ENCODE measurements around the gene FAM163B. TPM values are rescaled to one million over a fixed set of nuclear protein-coding genes. Genes with fewer than 3 reads are reported as not detected.

Gene FAM163B
- total and polyA plus RNA-seq, 8 donors, result 0.23 to 2.7 (median 1.7) TPM; not detected in 1

- intact Hi-C loops (cut with DNase I), result loop anchor here in 1 of 2 donors (10.0 kb wide), 1 partner anchor 185 kb away; no protein-coding TSS in a partner anchor
- Histone ChIP-seq H3K9me3 (no peaks in the 10 kb centered on the region), H3K27me3 (peaks cover 8 to 70% of the 10 kb centered on the region in 2 donors), H3K4me1 (peaks cover 23 to 26% of the 10 kb centered on the region in 2 donors), H3K27ac (no peak overlapping the region), H3K36me3 (no peaks in the 10 kb centered on the region), H3K4me3 (no peak overlapping the region)
- TF ChIP-seq CTCF (IDR thresholded peaks at IDR 0.05), result no peak
- ATAC-seq (no peak), DNase-seq (no peak)
Measured at GRCh38 chr9:133529874-133530273, 79.3 kb downstream of the FAM163B start.

GRCh38 chr9:133529457-133529856 lies 79.7 kb downstream of the FAM163B start:
- intact Hi-C loops (cut with DNase I), result no loop called here
- Histone ChIP-seq H3K27ac (no peak overlapping the region), H3K4me1 (peaks cover 19 to 22% of the 10 kb centered on the region in 2 donors), H3K9me3 (no peaks in the 10 kb centered on the region), H3K4me3 (no peak overlapping the region), H3K27me3 (peaks cover 4 to 66% of the 10 kb centered on the region in 2 donors), H3K36me3 (no peaks in the 10 kb centered on the region)
- ATAC-seq, result no peak
- no peak for DNase-seq
- TF ChIP-seq CTCF (IDR thresholded peaks at IDR 0.05), result no peak

GRCh38 chr9:133528876-133529241 lies 80.3 kb downstream of the FAM163B start:
- H3K4me3 ChIP-seq, result no peak overlapping the region
- no peaks in the 10 kb centered on the region for H3K9me3 ChIP-seq
- peaks cover 13 to 19% of the 10 kb centered on the region in 2 donors for H3K4me1 ChIP-seq
- intact Hi-C loops (cut with DNase I), result no loop called here
- no peak for TF ChIP-seq CTCF (IDR thresholded peaks at IDR 0.05)
- no peak for DNase-seq
- no peaks in the 10 kb centered on the region for H3K36me3 ChIP-seq
- no peak overlapping the region for H3K27ac ChIP-seq
- peaks cover 0 to 60% of the 10 kb centered on the region in 2 donors for H3K27me3 ChIP-seq
- no peak for ATAC-seq

GRCh38 chr9:133528001-133528875 lies 81.0 kb downstream of the FAM163B start:
- ATAC-seq (no peak), DNase-seq (no peak)
- no peaks in the 10 kb centered on the region for H3K36me3 ChIP-seq
- H3K4me3 ChIP-seq, result no peak overlapping the region
- intact Hi-C loops (cut with DNase I), result no loop called here
- peaks cover 9 to 13% of the 10 kb centered on the region in 2 donors for H3K4me1 ChIP-seq
- no peak for TF ChIP-seq CTCF (IDR thresholded peaks at IDR 0.05)
- no peak overlapping the region for H3K27ac ChIP-seq
- H3K9me3 ChIP-seq, result no peaks in the 10 kb centered on the region
- H3K27me3 ChIP-seq, result peaks cover 0 to 54% of the 10 kb centered on the region in 2 donors

- H3K36me3 ChIP-seq, result no peaks in the 10 kb centered on the region
- no peaks in the 10 kb centered on the region for H3K9me3 ChIP-seq
- ATAC-seq (peak; percentile 29), DNase-seq (peak in 2 of 4 donors; percentile 86 to 90)
- peaks cover 0 to 51% of the 10 kb centered on the region in 2 donors for H3K27me3 ChIP-seq
- peaks cover 8 to 12% of the 10 kb centered on the region in 2 donors for H3K4me1 ChIP-seq
- H3K27ac ChIP-seq, result no peak overlapping the region
- no peak overlapping the region for H3K4me3 ChIP-seq
- no peak for TF ChIP-seq CTCF (IDR thresholded peaks at IDR 0.05)
- intact Hi-C loops (cut with DNase I), result no loop called here
Measured at GRCh38 chr9:133527444-133527920, 81.7 kb downstream of the FAM163B start.

Measured in left lung (tissue), 10 donors.